ENCODE data around the gene KIFC1. TPM values are rescaled to one million over a fixed set of nuclear protein-coding genes. Genes with fewer than 3 reads are reported as not detected.
A peak's percentile ranks its signal among the peaks of the same experiment; 100 is the strongest.

KIFC1 gene
- total RNA-seq, 6 experiments from 2014 or later = 20.6 to 43.5 (median 38.6) TPM

DNA sequence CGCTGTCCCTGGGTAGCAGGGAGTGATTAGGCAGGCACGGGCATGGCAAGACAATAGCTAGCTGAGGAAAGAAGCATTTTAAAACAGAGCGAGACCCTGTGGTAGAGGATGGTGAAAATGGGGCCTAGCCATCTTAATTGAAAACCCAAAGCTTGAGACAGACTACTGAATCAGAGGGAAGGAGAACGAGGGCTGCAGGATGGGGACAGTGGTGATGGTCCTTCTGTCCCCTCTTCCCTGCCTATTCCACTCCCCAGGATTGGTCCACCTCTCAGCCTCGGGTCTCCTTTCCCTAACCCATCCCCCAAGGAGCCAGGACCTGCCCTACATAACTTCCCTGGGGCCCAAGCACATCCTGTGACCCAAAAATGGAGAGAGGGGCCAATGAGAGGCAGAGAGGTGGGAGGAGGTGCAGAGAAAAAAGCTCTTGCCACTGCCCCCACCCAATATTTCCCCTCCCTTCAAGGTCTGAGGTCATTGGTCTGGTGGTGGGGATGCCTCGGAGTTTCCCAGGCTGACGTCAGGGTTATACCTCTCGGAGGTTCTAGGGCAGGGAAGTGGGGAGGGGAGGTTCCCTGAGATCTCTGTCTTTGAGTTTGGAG is 27.2 kb downstream of the KIFC1 start:
- Mint-ChIP-seq H3K27ac (peak overlapping the region; percentile 100), H3K36me3 (ENCODE audit: low read depth) (peaks cover 43% of the 10 kb centered on the region), H3K4me3 (peak overlapping the region; percentile 98), H3K27me3 (ENCODE audit: insufficient read depth) (peaks cover 11% of the 10 kb centered on the region), H3K4me1 (ENCODE audit: low read depth) (peaks cover 77% of the 10 kb centered on the region), H3K9me3 (no peaks in the 10 kb centered on the region)
- TF ChIP-seq, protein P1, sequence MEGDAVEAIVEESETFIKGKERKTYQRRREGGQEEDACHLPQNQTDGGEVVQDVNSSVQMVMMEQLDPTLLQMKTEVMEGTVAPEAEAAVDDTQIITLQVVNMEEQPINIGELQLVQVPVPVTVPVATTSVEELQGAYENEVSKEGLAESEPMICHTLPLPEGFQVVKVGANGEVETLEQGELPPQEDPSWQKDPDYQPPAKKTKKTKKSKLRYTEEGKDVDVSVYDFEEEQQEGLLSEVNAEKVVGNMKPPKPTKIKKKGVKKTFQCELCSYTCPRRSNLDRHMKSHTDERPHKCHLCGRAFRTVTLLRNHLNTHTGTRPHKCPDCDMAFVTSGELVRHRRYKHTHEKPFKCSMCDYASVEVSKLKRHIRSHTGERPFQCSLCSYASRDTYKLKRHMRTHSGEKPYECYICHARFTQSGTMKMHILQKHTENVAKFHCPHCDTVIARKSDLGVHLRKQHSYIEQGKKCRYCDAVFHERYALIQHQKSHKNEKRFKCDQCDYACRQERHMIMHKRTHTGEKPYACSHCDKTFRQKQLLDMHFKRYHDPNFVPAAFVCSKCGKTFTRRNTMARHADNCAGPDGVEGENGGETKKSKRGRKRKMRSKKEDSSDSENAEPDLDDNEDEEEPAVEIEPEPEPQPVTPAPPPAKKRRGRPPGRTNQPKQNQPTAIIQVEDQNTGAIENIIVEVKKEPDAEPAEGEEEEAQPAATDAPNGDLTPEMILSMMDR (IDR thresholded peaks at IDR 0.05) = 0 out of 2 replicates have a peak, but pooled peaks have one; percentile 3
- no peak for DNase-seq

DNA sequence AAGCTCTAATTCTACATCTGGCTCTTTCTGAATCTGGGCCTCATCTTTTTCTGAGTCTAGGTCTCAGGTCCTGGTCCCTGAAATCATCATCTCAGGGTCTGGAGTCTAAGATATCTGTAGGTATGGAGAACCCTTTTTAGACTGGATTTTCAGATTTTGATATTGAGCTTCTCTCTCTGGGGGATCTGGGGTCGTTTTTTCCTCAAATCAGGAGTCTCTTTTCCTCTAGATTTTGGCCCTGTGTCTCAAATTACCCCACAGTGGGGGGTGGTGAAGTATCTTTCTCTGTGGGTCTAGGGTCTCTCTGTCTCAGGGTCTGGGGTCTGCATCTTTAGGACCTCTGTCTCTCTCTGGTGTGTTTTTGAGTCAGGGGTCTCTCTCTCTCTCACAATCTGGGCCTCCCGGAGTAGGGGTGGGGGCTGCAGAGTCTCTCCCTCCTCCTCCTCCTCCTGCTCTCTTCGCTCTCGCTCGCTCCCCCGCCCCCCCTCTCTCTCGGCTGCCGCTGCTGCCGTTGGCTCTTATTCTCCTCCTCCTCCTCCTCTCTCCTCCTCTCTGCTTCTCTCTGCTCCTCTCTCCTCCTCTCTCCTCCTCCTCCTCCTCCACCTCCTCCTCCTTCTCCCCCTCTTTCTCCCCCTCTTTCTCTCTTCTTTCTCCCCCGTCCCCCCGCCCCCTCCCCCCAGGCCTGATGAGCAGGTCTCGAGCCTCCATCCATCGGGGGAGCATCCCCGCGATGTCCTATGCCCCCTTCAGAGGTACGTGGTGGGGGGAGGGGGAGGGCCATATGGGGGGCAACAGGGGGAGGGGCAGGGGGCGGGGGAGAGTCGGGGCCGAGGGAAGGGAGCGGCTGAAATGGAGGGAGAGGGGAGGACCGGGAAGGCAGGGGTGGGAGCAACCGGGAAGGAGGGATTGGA is 28.2 kb downstream of the KIFC1 start, which contains the start of gene SYNGAP1:
Gene SYNGAP1 (plus strand): TSS at position 486 of the 911 bp plus-strand sequence. CDS start 200 bp downstream, at position 686.
- TF ChIP-seq, protein P1 (IDR thresholded peaks at IDR 0.05) = no peak
- no peaks in the 10 kb centered on the region for H3K9me3 Mint-ChIP-seq
- no peak for DNase-seq
- peak within 1 kb of the TSS; percentile 100 for H3K27ac Mint-ChIP-seq
- H3K36me3 Mint-ChIP-seq (ENCODE audit: low read depth) = peaks cover 45% of the 10 kb centered on the region
- peaks cover 78% of the 10 kb centered on the region for H3K4me1 Mint-ChIP-seq (ENCODE audit: low read depth)
- H3K27me3 Mint-ChIP-seq (ENCODE audit: insufficient read depth) = peaks cover 7% of the 10 kb centered on the region
- H3K4me3 Mint-ChIP-seq = peak within 1 kb of the TSS; percentile 98

DNA sequence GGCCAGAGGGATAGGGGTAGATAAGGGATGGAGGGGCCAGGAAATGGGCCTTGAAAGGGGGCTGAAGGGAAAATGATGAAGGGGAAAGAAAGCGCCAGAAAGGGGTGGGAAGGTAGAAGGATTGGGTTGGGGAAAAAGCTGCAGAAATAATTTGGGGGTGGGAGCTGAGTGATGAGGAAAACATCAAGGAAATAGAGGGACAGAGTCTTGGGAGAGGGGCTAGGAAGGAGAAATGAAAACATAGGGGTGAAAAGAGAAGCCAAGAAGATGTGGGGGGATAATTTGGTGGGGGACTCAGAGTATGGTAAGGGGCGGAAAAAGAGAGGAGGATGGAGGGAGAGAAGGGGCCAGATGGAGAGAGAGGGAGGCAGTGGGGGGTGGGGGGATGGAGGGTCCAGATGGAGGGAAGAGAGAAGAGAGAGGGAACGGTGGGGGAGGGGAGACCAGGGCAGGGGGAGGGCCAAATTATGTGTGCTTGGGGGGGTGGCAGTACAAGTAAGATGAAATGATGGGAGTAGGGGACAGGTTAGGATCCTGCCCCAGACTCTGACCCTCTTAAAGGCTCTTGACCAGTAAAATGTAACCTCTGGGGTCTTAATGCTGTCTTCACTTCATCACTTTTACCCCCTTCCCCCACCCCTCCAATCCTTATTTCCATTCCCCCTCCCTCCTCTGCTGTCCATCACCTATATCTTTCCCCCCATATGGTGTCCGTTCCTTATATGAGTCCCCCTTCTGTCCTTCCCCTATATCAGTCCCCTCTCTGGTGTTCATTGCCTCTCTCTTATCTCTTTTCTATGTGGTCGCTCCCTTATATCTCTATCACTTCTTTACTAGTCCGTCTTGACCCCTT is 29.1 kb downstream of the KIFC1 start:
- H3K4me1 Mint-ChIP-seq (ENCODE audit: low read depth) = peaks cover 77% of the 10 kb centered on the region
- no peak for DNase-seq
- peak overlapping the region; percentile 59; the same call in 1 of the 2 replicates for H3K27ac Mint-ChIP-seq
- H3K36me3 Mint-ChIP-seq (ENCODE audit: low read depth) = peaks cover 38% of the 10 kb centered on the region
- no peaks in the 10 kb centered on the region for H3K9me3 Mint-ChIP-seq
- peaks cover 7% of the 10 kb centered on the region for H3K27me3 Mint-ChIP-seq (ENCODE audit: insufficient read depth)
- H3K4me3 Mint-ChIP-seq = peak overlapping the region; percentile 83
- TF ChIP-seq, protein P1 (IDR thresholded peaks at IDR 0.05) = no peak

DNA sequence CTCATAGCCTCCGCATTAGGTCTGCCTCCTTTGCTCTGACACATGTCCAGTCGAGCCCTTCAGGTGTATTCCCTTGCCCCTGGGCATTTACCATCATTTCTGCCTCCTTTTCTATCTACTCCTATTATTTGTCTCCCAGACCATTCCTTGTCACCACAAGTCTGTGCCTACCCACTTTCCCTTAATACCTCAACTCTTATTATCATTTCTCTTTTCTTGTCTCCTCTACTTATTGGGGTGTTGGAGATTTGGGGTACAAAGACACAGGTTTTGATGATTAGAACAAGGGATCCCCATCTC is 29.7 kb downstream of the KIFC1 start:
- Mint-ChIP-seq H3K4me3 (peak overlapping the region; percentile 83), H3K27ac (peak overlapping the region; percentile 24; the same call in 1 of the 2 replicates), H3K27me3 (ENCODE audit: insufficient read depth) (peaks cover 5% of the 10 kb centered on the region), H3K9me3 (no peaks in the 10 kb centered on the region), H3K4me1 (ENCODE audit: low read depth) (peaks cover 75% of the 10 kb centered on the region), H3K36me3 (ENCODE audit: low read depth) (peaks cover 32% of the 10 kb centered on the region)
- DNase-seq = no peak
- TF ChIP-seq, protein P1 (IDR thresholded peaks at IDR 0.05) = no peak

DNA sequence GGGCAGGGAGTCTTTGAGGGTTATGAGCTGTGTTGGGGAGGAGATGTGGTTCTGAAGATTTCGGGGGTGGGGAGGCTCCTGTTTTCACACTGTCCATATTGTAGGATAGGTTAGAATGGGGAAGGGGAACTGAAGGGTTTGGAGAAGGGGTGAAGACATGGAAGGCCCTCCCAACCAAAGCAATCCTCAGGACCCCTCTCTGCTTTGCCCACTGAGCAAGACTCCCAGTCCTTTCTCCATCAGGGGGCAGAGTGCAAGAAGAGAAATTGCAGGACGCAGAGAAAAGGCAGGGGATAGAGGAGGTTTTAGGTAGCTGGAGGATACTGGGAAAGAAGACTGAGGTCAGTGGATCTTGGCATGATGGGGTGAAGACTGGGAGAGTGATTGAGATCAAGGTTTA is 32.2 kb downstream of the KIFC1 start:
- Mint-ChIP-seq H3K4me3 (peak overlapping the region; percentile 90; the same call in 1 of the 2 replicates), H3K4me1 (ENCODE audit: low read depth) (peaks cover 81% of the 10 kb centered on the region), H3K27ac (peak overlapping the region; percentile 92), H3K9me3 (no peaks in the 10 kb centered on the region), H3K27me3 (ENCODE audit: insufficient read depth) (peaks cover 4% of the 10 kb centered on the region), H3K36me3 (ENCODE audit: low read depth) (peaks cover 20% of the 10 kb centered on the region)
- DNase-seq = no peak
- TF ChIP-seq, protein P1 (IDR thresholded peaks at IDR 0.05) = no peak
